ENCODE results near the gene ANKRD40CL. TPM values are rescaled to one million over a fixed set of nuclear protein-coding genes. Genes with fewer than 3 reads are reported as not detected.

The ANKRD40CL gene
- polyA plus RNA-seq, 1 of the 3 experiments (the other 2 are of a cell fraction), result not detected

- Histone ChIP-seq H3K27ac (ENCODE audit: low read depth in 2 of 2, low read length in 1 of 2) (no peak overlapping the region), H3F3A (replicated peaks; ENCODE audit: insufficient read depth) (no peaks in the 10 kb centered on the region), H3K4me2 (no peak overlapping the region), H4K20me1 (ENCODE audit: insufficient read depth) (no peaks in the 10 kb centered on the region), H3K27me3 (ENCODE audit: insufficient read depth) (no peaks in the 10 kb centered on the region), H3K4me3 (ENCODE audit: low read depth in 2 of 2, low read length in 1 of 2) (no peak overlapping the region), H3K9ac (no peak overlapping the region), H3K79me2 (ENCODE audit: insufficient read depth) (no peaks in the 10 kb centered on the region), H3K9me2 (no peaks in the 10 kb centered on the region), H3K4me1 (ENCODE audit: control insufficient read depth in 1 of 2, insufficient read depth in 2 of 2, low read depth in 1 of 2, low read length in 1 of 2) (no peaks in the 10 kb centered on the region), H3K9me3 (no peaks in the 10 kb centered on the region), H2AFZ (ENCODE audit: low read depth) (no peak overlapping the region), H3K36me3 (replicated peaks in 1 of 2; ENCODE audit: control insufficient read depth in 1 of 2, insufficient read depth in 2 of 2, low read length in 1 of 2) (no peaks in the 10 kb centered on the region)
- DNase-seq, result no peak
- TF ChIP-seq RAD21 (IDR thresholded peaks at IDR 0.05; ENCODE audit: low read length), result no peak
- no peak for TF ChIP-seq USF2 (IDR thresholded peaks at IDR 0.05; ENCODE audit: borderline replicate concordance, low read depth, low read length)
- no peak for TF ChIP-seq MXI1 (IDR thresholded peaks at IDR 0.05; ENCODE audit: low read depth, low read length)
- no peak for TF ChIP-seq FOXJ3 (CRISPR knock-in tag; IDR thresholded peaks at IDR 0.05)
- no peak for TF ChIP-seq RFX5 (IDR thresholded peaks at IDR 0.05; ENCODE audit: low read length)
- TF ChIP-seq SIN3A (IDR thresholded peaks at IDR 0.05; ENCODE audit: borderline replicate concordance, low read depth, low read length), result no peak
- TF ChIP-seq JUND (IDR thresholded peaks at IDR 0.05), result no peak
- no peak for TF ChIP-seq GATA2 (CRISPR knock-in tag; IDR thresholded peaks at IDR 0.05)
- TF ChIP-seq ELF1 (IDR thresholded peaks at IDR 0.05), result no peak
- TF ChIP-seq MAX (IDR thresholded peaks at IDR 0.05; ENCODE audit: low read depth), result no peak
- no peak for TF ChIP-seq TAF1 (IDR thresholded peaks at IDR 0.05; ENCODE audit: borderline replicate concordance, low read depth, low read length)
- TF ChIP-seq RCOR1 (IDR thresholded peaks at IDR 0.05; ENCODE audit: low read length), result no peak
- TF ChIP-seq RXRA (IDR thresholded peaks at IDR 0.05; ENCODE audit: borderline replicate concordance, low read depth), result no peak
- no peak for TF ChIP-seq TCF12 (IDR thresholded peaks at IDR 0.05)
- CTCF ChIA-PET, result interaction anchor here (0.6 to 10.4 kb wide), 7 partner anchors 10 to 375 kb away, joined by 3 to 520 read pairs (median 6); partner anchors contain the start of gene NME1
- 76% methylated on average over 8 of the region's 8 CpGs for WGBS (ENCODE audit: low lambda C conversion rate)
- POLR2A ChIA-PET, result no interaction called here
Measured at GRCh38 chr17:50778471-50778870, 11.2 kb upstream of the ANKRD40CL start.

GRCh38 chr17:50775926-50776325, 8.6 kb upstream of the ANKRD40CL start:
- ChIA-PET CTCF (interaction anchor here (0.7 to 1.6 kb wide), 5 partner anchors 23 to 229 kb away, joined by 3 to 8 read pairs (median 3); partner anchors contain the start of gene SPATA20), POLR2A (no interaction called here)
- WGBS (ENCODE audit: low lambda C conversion rate), result 95% methylated on average over 3 of the region's 3 CpGs
- Histone ChIP-seq H3K9me3 (no peaks in the 10 kb centered on the region), H3K79me2 (ENCODE audit: insufficient read depth) (no peaks in the 10 kb centered on the region), H3K36me3 (replicated peaks in 1 of 2; ENCODE audit: control insufficient read depth in 1 of 2, insufficient read depth in 2 of 2, low read length in 1 of 2) (no peaks in the 10 kb centered on the region), H3K27ac (ENCODE audit: low read depth in 2 of 2, low read length in 1 of 2) (no peak overlapping the region), H4K20me1 (ENCODE audit: insufficient read depth) (no peaks in the 10 kb centered on the region), H3K9me2 (no peaks in the 10 kb centered on the region), H3K4me3 (ENCODE audit: low read depth in 2 of 2, low read length in 1 of 2) (no peak overlapping the region), H3K4me2 (no peak overlapping the region), H3K9ac (no peak overlapping the region), H3K4me1 (ENCODE audit: control insufficient read depth in 1 of 2, insufficient read depth in 2 of 2, low read depth in 1 of 2, low read length in 1 of 2) (no peaks in the 10 kb centered on the region), H3F3A (replicated peaks; ENCODE audit: insufficient read depth) (no peaks in the 10 kb centered on the region), H2AFZ (ENCODE audit: low read depth) (no peak overlapping the region), H3K27me3 (ENCODE audit: insufficient read depth) (no peaks in the 10 kb centered on the region)
- TF ChIP-seq MXI1 (IDR thresholded peaks at IDR 0.05; ENCODE audit: low read depth, low read length) (no peak), RCOR1 (IDR thresholded peaks at IDR 0.05; ENCODE audit: low read length) (no peak), GATA2 (CRISPR knock-in tag; IDR thresholded peaks at IDR 0.05) (no peak), MEF2A (IDR thresholded peaks at IDR 0.05; ENCODE audit: borderline replicate concordance, low read depth) (no peak), NRF1 (IDR thresholded peaks at IDR 0.05; ENCODE audit: low read depth, low read length) (no peak)
- no peak for DNase-seq
